IPS DF 19.7 (cell line): Measurements from ENCODE around the gene FOXP1.
"Not testable (repeated sequence)": the region's sequence is repeated elsewhere in the genome, so short reads cannot be mapped to it uniquely, and the experiment has no call there.

Experiments
- DNase-seq: peaks from one replicate; pipeline ENCODE4 v3.0.0-alpha.2; 2013; ENCODE audit warnings: low read depth, low spot score

The FOXP1 gene

GRCh38 chr3:71345429-71346040, 238.0 kb downstream of the FOXP1 start:
- no peak for DNase-seq

GRCh38 chr3:71341721-71342120, 241.8 kb downstream of the FOXP1 start:
- DNase-seq = no peak

- DNase-seq = no peak
Measured at GRCh38 chr3:71339049-71339448, 244.5 kb downstream of the FOXP1 start.

- DNase-seq = no peak
Measured at GRCh38 chr3:71332813-71333212, 250.7 kb downstream of the FOXP1 start.

GRCh38 chr3:71330909-71331308, 252.6 kb downstream of the FOXP1 start:
- DNase-seq = no peak

- no peak for DNase-seq
Measured at GRCh38 chr3:71330505-71330904, 253.0 kb downstream of the FOXP1 start.

GRCh38 chr3:71329817-71330216, 253.7 kb downstream of the FOXP1 start:
- no peak for DNase-seq

GRCh38 chr3:71328926-71329325, 254.6 kb downstream of the FOXP1 start:
- no peak for DNase-seq

GRCh38 chr3:71327936-71328335, 255.6 kb downstream of the FOXP1 start:
- DNase-seq = no peak

- DNase-seq = no peak
Measured at GRCh38 chr3:71325715-71326114, 257.8 kb downstream of the FOXP1 start.

GRCh38 chr3:71324224-71324623, 259.3 kb downstream of the FOXP1 start:
- DNase-seq = not testable (repeated sequence)

- no peak for DNase-seq
Measured at GRCh38 chr3:71323558-71323957, 260.0 kb downstream of the FOXP1 start.

- DNase-seq = no peak
Measured at GRCh38 chr3:71322154-71322553, 261.4 kb downstream of the FOXP1 start.

GRCh38 chr3:71319771-71320170, 263.8 kb downstream of the FOXP1 start:
- no peak for DNase-seq

GRCh38 chr3:71318458-71318827, 265.1 kb downstream of the FOXP1 start:
- no peak for DNase-seq

GRCh38 chr3:71317749-71318457, 265.6 kb downstream of the FOXP1 start:
- no peak for DNase-seq

- no peak for DNase-seq
Measured at GRCh38 chr3:71317140-71317539, 266.4 kb downstream of the FOXP1 start.

- DNase-seq = no peak
Measured at GRCh38 chr3:71316066-71316777, 267.3 kb downstream of the FOXP1 start.

- DNase-seq = no peak
Measured at GRCh38 chr3:71315431-71315830, 268.1 kb downstream of the FOXP1 start.

- DNase-seq = no peak
Measured at GRCh38 chr3:71313844-71314243, 269.7 kb downstream of the FOXP1 start.

GRCh38 chr3:71312461-71312860, 271.1 kb downstream of the FOXP1 start:
- no peak for DNase-seq

GRCh38 chr3:71311661-71312046, 271.9 kb downstream of the FOXP1 start:
- no peak for DNase-seq
